Muscle layer of colon (tissue), 2 donors: ENCODE data around the gene PLXNA1.

Experiments used
- H3K27ac ChIP-seq: one replicate; pipeline ENCODE4 v1.7.0; 2013; ENCODE audit warnings: low read depth, mild to moderate bottlenecking, low read length, moderate library complexity
- H3K27me3 ChIP-seq, 2 donors: one replicate each; pipeline ENCODE4 v1.7.0; 2013; ENCODE audit warnings: low read length in 2 of 2, mild to moderate bottlenecking in 2 of 2; ENCODE audit not compliant: insufficient read depth in 2 of 2, control insufficient read depth in 1 of 2
- H3K36me3 ChIP-seq: one replicate; pipeline ENCODE4 v1.7.0; 2013; ENCODE audit warnings: mild to moderate bottlenecking, low read length; ENCODE audit not compliant: insufficient read depth
- H3K4me1 ChIP-seq: one replicate; pipeline ENCODE4 v1.7.0; 2013; ENCODE audit warnings: mild to moderate bottlenecking, low read length; ENCODE audit not compliant: insufficient read depth
- H3K4me3 ChIP-seq, 2 donors: one replicate each; pipeline ENCODE4 v1.7.0; 2013; ENCODE audit warnings: low read length in 2 of 2, low read depth in 1 of 2, mild to moderate bottlenecking in 1 of 2, moderate library complexity in 1 of 2
- H3K9ac ChIP-seq: one replicate; pipeline ENCODE4 v1.7.0; 2013; ENCODE audit warnings: low read length
- H3K9me3 ChIP-seq: one replicate; pipeline ENCODE4 v1.7.0; 2013; ENCODE audit warnings: mild to moderate bottlenecking, low read length
- donor health status: abdominal sarcoma.
- donor health status: Adenocarcinoma of cecum.

PLXNA1 gene

DNA sequence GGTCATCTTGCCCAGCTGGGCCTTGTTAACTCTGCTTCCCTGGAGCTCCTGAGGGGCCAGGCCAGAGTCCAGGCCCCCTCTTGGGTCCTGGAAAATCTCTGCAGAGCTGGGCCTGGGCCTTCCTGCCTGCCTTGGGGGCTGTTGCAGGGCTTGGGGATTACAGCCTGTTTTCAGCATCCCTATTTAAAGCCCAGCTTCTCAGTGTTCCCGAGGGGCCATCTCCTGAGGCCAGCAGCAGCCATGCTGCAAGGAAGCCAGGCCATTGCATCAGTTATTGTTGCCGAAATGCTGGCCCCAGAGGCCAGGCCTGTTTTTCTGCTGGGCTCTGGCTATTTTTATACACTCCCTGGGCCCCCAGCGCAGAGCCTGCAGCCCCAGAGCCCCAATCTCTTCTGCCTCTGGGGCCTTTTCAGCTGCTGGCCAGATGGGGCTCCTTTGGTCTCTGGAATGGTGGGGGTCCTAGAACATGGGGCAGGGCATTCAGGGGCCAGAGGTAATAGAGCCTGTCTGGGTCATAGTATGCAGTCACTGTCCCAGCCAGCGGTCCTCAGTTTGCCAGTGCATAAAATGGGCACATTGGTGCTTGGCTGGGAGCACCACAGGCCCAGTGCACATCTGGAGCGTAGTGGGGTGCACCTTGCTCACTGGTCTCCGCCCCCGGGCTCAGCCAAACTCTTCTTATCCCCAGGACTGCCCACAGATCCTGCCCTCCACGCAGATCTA lies 28.5 kb downstream of the PLXNA1 start:
- no peak overlapping the region for H3K27ac ChIP-seq

DNA sequence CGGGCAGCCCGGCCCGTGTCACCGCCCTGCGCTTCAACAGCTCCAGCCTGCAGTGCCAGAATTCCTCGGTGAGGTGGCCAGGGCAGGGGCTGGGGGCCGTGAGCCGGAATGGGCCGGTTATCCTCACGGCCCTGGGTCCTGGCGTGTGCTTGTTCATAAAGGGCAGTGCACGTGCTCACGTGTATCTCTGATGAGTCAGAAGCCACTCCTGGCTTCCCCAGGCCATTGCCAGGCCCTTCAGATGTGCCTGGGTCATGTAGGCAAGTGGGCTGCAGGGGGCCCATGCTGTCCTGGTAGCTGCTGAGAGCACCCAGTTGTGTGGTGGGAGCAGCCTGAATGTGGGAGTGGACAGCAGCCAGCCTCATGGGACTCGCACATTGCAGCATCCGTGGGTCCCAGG lies 29.2 kb downstream of the PLXNA1 start:
- H3K36me3 ChIP-seq = peaks cover 7% of the 10 kb centered on the region
- no peak overlapping the region for H3K4me3 ChIP-seq
- H3K9me3 ChIP-seq = no peaks in the 10 kb centered on the region
- no peaks in the 10 kb centered on the region for H3K4me1 ChIP-seq
- H3K9ac ChIP-seq = no peak overlapping the region
- no peaks in the 10 kb centered on the region for H3K27me3 ChIP-seq
- no peak overlapping the region for H3K27ac ChIP-seq

More for the DNA sequence above, 28.5 kb downstream of the PLXNA1 start:
- H3K4me3 ChIP-seq = no peak overlapping the region
- H3K27me3 ChIP-seq = no peaks in the 10 kb centered on the region
- peaks cover 7% of the 10 kb centered on the region for H3K36me3 ChIP-seq
- H3K9ac ChIP-seq = no peak overlapping the region
- no peaks in the 10 kb centered on the region for H3K9me3 ChIP-seq
- no peaks in the 10 kb centered on the region for H3K4me1 ChIP-seq

DNA sequence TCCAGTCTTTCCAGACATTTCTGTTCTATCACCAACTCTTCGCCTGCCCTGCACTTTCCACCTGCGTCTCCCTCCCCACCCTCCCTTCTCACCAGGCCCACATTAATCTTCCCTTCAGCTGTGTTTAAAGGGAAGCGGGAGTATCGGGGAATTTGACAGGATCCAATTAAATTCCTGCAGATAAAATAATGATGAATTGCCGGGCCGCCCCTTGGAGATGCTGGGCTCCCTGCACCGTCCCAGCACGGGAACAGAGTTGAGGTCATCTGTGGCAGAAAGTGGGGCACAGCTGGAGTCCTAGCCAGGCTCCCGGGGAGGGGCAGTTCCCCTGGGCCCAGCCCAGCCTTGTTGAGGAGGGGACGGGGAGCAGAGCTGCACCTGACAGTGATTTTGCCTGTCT lies 30.3 kb downstream of the PLXNA1 start:
- H3K4me1 ChIP-seq = no peaks in the 10 kb centered on the region
- no peaks in the 10 kb centered on the region for H3K9me3 ChIP-seq
- peaks cover 15% of the 10 kb centered on the region for H3K36me3 ChIP-seq
- no peak overlapping the region for H3K9ac ChIP-seq
- no peak overlapping the region for H3K4me3 ChIP-seq
- no peaks in the 10 kb centered on the region for H3K27me3 ChIP-seq
- H3K27ac ChIP-seq = no peak overlapping the region

DNA sequence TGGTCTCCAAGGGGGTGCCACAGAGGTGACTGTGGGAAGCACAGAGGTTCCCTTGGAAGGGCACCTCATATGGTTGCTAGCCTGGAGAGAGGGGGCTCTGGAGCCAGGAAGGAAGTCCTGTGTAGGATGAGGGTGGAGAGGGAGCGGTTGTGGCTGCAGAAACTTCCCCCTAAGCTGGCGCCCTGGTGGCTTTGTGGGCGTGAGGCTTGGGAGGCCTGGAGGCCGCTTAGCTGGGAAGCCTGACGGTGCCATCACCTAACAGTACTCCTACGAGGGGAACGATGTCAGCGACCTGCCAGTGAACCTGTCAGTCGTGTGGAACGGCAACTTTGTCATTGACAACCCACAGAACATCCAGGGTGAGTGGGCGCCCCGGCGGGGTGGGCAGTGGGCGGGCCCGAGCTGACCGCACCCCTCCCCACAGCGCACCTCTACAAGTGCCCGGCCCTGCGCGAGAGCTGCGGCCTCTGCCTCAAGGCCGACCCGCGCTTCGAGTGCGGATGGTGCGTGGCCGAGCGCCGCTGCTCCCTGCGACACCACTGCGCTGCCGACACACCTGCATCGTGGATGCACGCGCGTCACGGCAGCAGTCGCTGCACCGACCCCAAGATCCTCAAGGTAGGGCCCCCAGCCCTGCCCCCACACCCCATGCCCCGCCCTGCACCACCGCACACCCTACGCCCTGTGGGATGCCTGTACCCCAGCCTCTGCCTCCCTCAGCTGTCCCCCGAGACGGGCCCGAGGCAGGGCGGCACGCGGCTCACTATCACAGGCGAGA lies 31.0 kb downstream of the PLXNA1 start:
- Histone ChIP-seq H3K9ac (no peak overlapping the region), H3K9me3 (no peaks in the 10 kb centered on the region), H3K4me1 (no peaks in the 10 kb centered on the region), H3K36me3 (peaks cover 23% of the 10 kb centered on the region), H3K27me3 (no peaks in the 10 kb centered on the region), H3K4me3 (no peak overlapping the region), H3K27ac (no peak overlapping the region)

DNA sequence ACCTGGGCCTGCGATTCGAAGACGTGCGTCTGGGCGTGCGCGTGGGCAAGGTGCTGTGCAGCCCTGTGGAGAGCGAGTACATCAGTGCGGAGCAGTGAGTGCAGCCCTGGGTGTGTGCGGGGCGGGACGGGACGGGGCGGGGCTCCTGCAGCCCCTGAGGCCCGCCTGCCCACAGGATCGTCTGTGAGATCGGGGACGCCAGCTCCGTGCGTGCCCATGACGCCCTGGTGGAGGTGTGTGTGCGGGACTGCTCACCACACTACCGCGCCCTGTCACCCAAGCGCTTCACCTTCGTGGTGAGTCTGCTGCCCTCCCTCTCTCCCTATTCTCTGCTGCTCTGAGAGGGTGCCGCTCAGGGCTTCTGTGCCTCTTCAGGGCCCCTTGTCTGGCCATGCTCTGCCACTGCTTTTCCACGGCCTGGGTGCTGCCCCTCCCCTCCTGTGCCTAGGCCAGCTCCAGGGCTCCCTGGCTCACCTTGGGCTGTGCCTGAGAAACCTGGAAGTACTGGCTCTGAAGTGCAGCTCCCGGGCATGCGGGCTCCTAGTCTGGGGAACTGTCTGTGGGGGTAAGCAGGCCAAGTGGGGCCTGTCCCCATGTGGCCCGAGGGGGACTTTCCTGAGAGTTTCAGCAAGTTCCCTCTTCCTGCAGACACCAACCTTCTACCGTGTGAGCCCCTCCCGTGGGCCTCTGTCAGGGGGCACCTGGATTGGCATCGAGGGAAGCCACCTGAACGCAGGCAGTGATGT lies 31.8 kb downstream of the PLXNA1 start:
- Histone ChIP-seq H3K4me3 (no peak overlapping the region), H3K27ac (no peak overlapping the region), H3K4me1 (no peaks in the 10 kb centered on the region), H3K36me3 (peaks cover 25% of the 10 kb centered on the region), H3K9ac (no peak overlapping the region), H3K9me3 (no peaks in the 10 kb centered on the region), H3K27me3 (no peaks in the 10 kb centered on the region)

DNA sequence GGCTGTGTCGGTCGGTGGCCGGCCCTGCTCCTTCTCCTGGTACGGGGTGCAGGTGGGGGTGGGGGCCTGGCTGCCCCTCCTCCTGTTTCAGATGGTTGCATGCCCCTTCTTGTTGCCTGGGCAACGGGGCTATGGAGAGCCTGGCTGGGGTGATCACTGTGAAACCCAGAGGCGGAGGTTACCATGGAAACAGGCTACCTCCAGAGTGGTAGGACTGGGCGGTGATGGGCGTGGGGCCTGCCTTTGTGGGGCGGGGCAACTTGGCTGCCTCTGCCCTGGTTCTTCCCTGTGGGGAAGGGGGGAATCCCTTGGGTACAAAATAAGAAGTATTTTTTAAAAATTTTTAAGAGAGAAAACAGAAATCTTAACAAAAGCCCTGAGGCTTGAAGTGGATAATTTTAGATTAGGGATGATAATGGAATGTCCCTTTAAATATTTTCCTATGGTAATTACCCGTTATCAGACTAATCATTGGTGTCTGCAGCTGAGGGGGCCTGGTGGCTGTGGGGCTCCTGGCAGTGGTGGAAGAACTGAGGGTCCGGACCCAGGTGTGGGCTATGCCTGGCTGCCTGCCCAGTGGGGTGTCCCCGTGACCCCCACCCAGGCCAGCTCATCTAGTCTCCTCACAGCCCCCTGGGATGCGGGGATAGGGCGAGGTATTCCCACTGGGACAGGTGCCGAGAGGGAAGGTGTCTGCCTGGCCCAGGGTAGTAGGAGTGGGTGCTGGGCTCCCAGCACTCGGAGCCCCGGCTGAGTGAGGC lies 32.5 kb downstream of the PLXNA1 start:
- Histone ChIP-seq H3K4me3 (no peak overlapping the region), H3K9me3 (no peaks in the 10 kb centered on the region), H3K27ac (no peak overlapping the region), H3K27me3 (no peaks in the 10 kb centered on the region), H3K4me1 (no peaks in the 10 kb centered on the region), H3K9ac (no peak overlapping the region), H3K36me3 (peaks cover 25% of the 10 kb centered on the region)

DNA sequence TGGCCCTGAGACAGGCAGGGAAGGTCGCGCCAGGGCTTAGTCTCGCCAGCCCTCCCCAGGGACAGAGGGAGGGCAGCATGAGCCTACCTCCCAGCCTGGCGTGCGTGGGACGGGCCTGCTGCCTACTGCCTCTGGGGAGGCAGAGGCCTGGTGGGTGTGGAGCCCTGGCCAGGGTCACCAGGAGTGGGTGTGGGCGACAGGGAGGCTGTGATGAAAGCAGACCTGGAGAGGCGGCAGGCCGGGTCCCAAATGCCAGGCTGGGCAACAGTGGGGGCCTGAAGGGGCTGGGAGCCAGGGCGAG lies 33.1 kb downstream of the PLXNA1 start:
- H3K9ac ChIP-seq = no peak overlapping the region
- H3K9me3 ChIP-seq = no peaks in the 10 kb centered on the region
- peaks cover 26% of the 10 kb centered on the region for H3K36me3 ChIP-seq
- no peak overlapping the region for H3K27ac ChIP-seq
- H3K4me1 ChIP-seq = no peaks in the 10 kb centered on the region
- H3K4me3 ChIP-seq = no peak overlapping the region
- H3K27me3 ChIP-seq = no peaks in the 10 kb centered on the region

DNA sequence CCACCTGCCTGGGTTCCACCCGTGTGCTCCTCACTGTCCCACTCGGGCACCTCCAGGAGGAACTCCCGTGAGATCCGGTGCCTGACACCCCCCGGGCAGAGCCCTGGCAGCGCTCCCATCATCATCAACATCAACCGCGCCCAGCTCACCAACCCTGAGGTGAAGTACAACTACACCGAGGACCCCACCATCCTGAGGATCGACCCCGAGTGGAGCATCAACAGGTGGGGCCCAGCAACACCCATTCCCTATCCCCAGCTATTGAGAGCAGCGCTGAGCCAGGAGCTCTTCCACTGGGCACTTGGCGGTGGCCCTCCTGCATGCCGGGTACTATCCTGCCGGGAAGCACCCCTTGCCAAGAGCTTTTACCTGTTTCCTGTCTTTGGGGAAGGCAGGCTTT lies 33.5 kb downstream of the PLXNA1 start:
- Histone ChIP-seq H3K4me3 (no peak overlapping the region), H3K36me3 (peaks cover 31% of the 10 kb centered on the region), H3K9me3 (no peaks in the 10 kb centered on the region), H3K4me1 (no peaks in the 10 kb centered on the region), H3K27me3 (no peaks in the 10 kb centered on the region), H3K27ac (no peak overlapping the region), H3K9ac (no peak overlapping the region)

DNA sequence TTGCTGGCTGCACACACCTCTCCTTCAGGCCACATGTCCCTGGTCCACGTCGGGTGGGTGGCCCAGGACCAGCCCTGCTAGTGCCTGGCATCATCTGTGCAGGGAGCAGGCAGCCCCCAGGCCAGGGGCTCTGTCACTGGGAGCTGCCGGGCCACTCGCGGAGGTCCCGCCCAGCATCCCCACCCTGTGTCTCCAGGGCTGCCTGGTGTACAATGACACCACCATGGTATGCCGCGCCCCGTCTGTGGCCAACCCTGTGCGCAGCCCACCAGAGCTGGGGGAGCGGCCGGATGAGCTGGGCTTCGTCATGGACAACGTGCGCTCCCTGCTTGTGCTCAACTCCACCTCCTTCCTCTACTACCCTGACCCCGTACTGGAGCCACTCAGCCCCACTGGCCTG lies 34.3 kb downstream of the PLXNA1 start:
- Histone ChIP-seq H3K9me3 (no peaks in the 10 kb centered on the region), H3K4me3 (no peak overlapping the region), H3K27me3 (no peaks in the 10 kb centered on the region), H3K36me3 (peaks cover 34% of the 10 kb centered on the region), H3K27ac (no peak overlapping the region), H3K4me1 (no peaks in the 10 kb centered on the region), H3K9ac (no peak overlapping the region)

DNA sequence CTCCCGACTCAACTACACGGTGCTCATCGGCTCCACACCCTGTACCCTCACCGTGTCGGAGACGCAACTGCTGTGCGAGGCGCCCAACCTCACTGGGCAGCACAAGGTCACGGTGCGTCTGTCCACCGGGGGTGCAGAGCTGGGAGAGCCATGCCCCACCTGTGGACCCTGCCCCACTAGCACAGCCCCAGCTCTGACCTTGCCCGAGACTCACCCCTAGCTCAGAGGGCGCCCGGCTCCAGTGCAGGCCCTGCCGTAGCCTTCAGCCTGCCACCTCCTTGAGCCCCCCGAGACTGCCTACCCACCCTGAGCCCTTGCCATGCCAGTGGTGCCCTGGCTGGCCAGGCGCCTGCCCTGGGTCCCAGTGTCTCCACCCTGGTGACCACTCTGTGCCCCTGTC lies 34.9 kb downstream of the PLXNA1 start:
- H3K27me3 ChIP-seq = no peaks in the 10 kb centered on the region
- no peak overlapping the region for H3K9ac ChIP-seq
- H3K4me1 ChIP-seq = no peaks in the 10 kb centered on the region
- H3K36me3 ChIP-seq = peaks cover 35% of the 10 kb centered on the region
- no peak overlapping the region for H3K4me3 ChIP-seq
- H3K9me3 ChIP-seq = no peaks in the 10 kb centered on the region
- no peak overlapping the region for H3K27ac ChIP-seq

DNA sequence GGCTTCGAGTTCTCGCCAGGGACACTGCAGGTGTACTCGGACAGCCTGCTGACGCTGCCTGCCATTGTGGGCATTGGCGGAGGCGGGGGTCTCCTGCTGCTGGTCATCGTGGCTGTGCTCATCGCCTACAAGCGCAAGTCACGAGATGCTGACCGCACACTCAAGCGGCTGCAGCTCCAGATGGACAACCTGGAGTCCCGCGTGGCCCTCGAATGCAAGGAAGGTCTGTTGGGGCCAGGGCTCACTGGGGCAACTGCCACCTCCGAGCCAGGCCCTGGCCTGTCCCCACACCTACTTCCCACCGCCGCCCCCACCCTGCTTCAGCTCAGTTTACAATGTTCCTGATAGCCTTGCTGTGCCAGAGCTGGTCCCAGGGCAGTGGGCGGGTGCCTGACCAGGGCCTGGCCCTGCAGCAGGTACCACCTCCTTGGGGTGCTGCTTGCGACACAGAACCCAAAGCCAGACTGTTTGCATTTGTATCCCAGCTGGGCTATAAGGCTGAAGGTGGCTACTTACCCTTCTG lies 35.5 kb downstream of the PLXNA1 start:
- H3K9ac ChIP-seq = no peak overlapping the region
- no peaks in the 10 kb centered on the region for H3K4me1 ChIP-seq
- H3K9me3 ChIP-seq = no peaks in the 10 kb centered on the region
- H3K27me3 ChIP-seq = no peaks in the 10 kb centered on the region
- H3K36me3 ChIP-seq = peaks cover 34% of the 10 kb centered on the region
- no peak overlapping the region for H3K27ac ChIP-seq
- no peak overlapping the region for H3K4me3 ChIP-seq
